DND-41 (cell line): Measurements from ENCODE around the gene PWWP2B.

Experiments used
- ATAC-seq: fragments of 200-7000 bp; cut with Tn5 transposase; 3 replicates; pipeline ENCODE4 v1.9.1; 2021; ENCODE audit warnings: low read depth; ENCODE audit not compliant: insufficient read depth
- DNase-seq: peaks from one replicate; pipeline ENCODE4 v3.0.0-alpha.2; 2020
- H2AFZ ChIP-seq: 2 replicates; pipeline ENCODE4 v1.6.0; 2012; ENCODE audit warnings: low read depth, low read length
- H3K27ac ChIP-seq: 2 replicates; pipeline ENCODE4 v1.5.1; 2012; ENCODE audit warnings: low read length, inconsistent platforms
- H3K27me3 ChIP-seq: fragments of 200-600 bp; sonication (generic); 2 replicates; pipeline ENCODE4 v1.6.0; 2012; ENCODE audit warnings: low read length, mild to moderate bottlenecking, inconsistent platforms; ENCODE audit not compliant: insufficient read depth, poor library complexity
- H3K36me3 ChIP-seq: 2 replicates; pipeline ENCODE4 v1.5.1; 2012; ENCODE audit warnings: low read length, inconsistent platforms; ENCODE audit not compliant: insufficient read depth
- H3K4me1 ChIP-seq: 2 replicates; pipeline ENCODE4 v1.5.1; 2012; ENCODE audit warnings: mild to moderate bottlenecking, low read length; ENCODE audit not compliant: insufficient read depth
- H3K4me2 ChIP-seq: 2 replicates; pipeline ENCODE4 v1.6.0; 2012; ENCODE audit warnings: mild to moderate bottlenecking, moderate library complexity, low read length, inconsistent platforms; ENCODE audit not compliant: insufficient read depth
- H3K4me3 ChIP-seq, 2 experiments: fragments of 200-600 bp in 1 of 2; shearing (Covaris generic) in 1 of 2; 2 replicates each; pipeline ENCODE4 v1.5.1; 2012 to 2016; ENCODE audit warnings: inconsistent platforms in 2 of 2, low read length in 2 of 2, mild to moderate bottlenecking in 2 of 2, low read depth in 1 of 2, moderate library complexity in 1 of 2
- H3K79me2 ChIP-seq: 2 replicates; pipeline ENCODE4 v1.6.0; 2012; ENCODE audit warnings: low read length, inconsistent platforms; ENCODE audit not compliant: insufficient read depth
- H3K9ac ChIP-seq: 2 replicates; pipeline ENCODE4 v1.6.0; 2012; ENCODE audit warnings: low read depth, mild to moderate bottlenecking, inconsistent platforms, low read length, moderate library complexity
- H3K9me3 ChIP-seq: 2 replicates; pipeline ENCODE4 v1.5.1; 2012; ENCODE audit warnings: low read length, moderate library complexity, mild to moderate bottlenecking, inconsistent platforms; ENCODE audit not compliant: insufficient read depth, severe bottlenecking
- H4K20me1 ChIP-seq: 2 replicates; pipeline ENCODE4 v1.6.0; 2012; ENCODE audit warnings: low read length; ENCODE audit not compliant: insufficient read depth
- EZH2 ChIP-seq: IDR thresholded peaks from 3 replicates; pipeline ENCODE4 v1.6.1; 2012; ENCODE audit warnings: borderline replicate concordance, low read depth, mild to moderate bottlenecking, moderate library complexity, low read length, inconsistent platforms; ENCODE audit not compliant: severe bottlenecking
- TF ChIP-seq, protein P1 (sequence below): IDR thresholded peaks from 2 replicates; pipeline ENCODE4 v1.5.1; 2012; ENCODE audit warnings: borderline replicate concordance, low read length, moderate library complexity, mild to moderate bottlenecking; ENCODE audit not compliant: poor library complexity, severe bottlenecking; ENCODE audit errors: extremely low read depth

The PWWP2B gene

DNA sequence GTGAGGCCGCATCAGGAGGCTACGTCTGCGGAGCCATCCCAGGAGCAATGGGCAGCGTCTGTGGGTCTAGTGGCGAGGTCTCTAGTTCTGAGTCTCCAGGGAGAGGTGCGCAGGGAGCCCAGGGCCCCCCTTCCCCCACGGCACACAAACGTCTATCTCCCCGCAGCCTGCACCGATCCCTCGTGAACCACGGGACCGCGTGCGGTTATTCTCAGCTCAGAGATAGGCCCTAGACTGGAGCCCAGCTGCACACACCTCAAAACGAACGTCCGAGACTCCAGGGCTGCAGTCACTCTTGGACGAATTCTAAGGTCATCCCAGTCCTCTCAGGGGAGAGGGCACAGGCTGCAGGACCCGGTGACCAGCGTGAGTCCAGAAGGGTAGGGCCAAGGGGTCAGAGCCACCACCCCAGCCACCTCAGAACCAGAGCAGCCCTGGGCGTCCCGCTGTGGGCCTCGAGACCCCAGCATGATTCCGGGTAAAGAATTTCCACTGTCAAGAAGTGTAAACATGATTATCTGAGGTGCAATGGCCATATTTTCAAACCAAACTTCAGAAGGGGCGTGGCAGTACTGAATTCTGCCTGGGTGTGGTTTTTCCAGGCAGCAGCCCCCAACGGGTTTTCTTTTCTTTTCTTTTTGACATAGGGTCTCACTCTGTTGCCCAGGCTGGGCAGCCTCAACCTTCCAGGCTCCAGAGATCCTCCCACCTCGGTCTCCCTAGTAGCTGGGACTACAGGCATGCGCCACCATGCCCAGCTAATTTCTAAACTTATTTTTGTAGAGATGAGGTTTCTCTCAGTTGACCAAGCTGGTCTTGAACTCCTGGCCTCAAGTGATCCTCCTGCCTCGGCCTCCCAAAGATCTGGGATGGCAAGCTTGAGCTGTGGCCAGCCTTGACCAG is 57.5 kb downstream of the PWWP2B start:
- no peak for DNase-seq

DNA sequence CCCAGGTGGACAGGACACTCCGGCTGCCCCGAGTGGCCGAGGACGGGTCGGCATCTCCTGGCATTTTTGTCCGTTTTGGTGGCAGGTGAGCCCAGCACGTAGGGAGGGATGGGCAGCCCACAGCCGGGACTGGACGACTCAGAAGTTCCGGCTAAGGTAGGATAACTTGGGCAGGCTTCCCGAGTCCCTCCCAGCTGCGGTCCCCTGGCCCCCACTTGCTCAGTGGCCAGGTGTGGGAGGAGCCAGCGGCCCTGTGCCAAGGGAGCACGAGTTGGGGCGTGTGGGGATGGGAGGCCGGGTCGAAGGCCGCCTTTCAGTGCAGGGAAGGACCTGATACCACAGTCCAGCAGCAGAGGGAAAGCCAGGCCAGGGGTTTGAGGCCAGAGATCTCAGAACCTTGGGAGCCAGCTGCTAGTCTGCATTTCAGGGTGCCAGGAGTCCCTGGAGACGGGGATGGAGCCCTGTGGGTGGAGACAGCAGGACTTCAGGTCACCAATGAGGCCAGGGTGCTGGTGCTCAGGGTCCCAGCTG is 58.5 kb downstream of the PWWP2B start:
- H3K4me3 ChIP-seq: no peak overlapping the region
- peaks cover 14% of the 10 kb centered on the region for H3K4me1 ChIP-seq
- no peaks in the 10 kb centered on the region for H3K9me3 ChIP-seq
- peaks cover 16% of the 10 kb centered on the region for H4K20me1 ChIP-seq
- ATAC-seq: no peak
- no peak overlapping the region for H3K9ac ChIP-seq
- no peak overlapping the region for H2AFZ ChIP-seq
- DNase-seq: no peak
- H3K36me3 ChIP-seq: no peaks in the 10 kb centered on the region
- no peak overlapping the region for H3K4me2 ChIP-seq
- H3K79me2 ChIP-seq: no peaks in the 10 kb centered on the region
- H3K27ac ChIP-seq: no peak overlapping the region
- no peaks in the 10 kb centered on the region for H3K27me3 ChIP-seq
- TF ChIP-seq, protein P1, sequence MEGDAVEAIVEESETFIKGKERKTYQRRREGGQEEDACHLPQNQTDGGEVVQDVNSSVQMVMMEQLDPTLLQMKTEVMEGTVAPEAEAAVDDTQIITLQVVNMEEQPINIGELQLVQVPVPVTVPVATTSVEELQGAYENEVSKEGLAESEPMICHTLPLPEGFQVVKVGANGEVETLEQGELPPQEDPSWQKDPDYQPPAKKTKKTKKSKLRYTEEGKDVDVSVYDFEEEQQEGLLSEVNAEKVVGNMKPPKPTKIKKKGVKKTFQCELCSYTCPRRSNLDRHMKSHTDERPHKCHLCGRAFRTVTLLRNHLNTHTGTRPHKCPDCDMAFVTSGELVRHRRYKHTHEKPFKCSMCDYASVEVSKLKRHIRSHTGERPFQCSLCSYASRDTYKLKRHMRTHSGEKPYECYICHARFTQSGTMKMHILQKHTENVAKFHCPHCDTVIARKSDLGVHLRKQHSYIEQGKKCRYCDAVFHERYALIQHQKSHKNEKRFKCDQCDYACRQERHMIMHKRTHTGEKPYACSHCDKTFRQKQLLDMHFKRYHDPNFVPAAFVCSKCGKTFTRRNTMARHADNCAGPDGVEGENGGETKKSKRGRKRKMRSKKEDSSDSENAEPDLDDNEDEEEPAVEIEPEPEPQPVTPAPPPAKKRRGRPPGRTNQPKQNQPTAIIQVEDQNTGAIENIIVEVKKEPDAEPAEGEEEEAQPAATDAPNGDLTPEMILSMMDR: no peak
- TF ChIP-seq EZH2: no peak

More for the DNA sequence above, 57.5 kb downstream of the PWWP2B start:
- H3K36me3 ChIP-seq: no peaks in the 10 kb centered on the region
- H3K4me3 ChIP-seq: no peak overlapping the region
- ATAC-seq: no peak
- no peak overlapping the region for H3K27ac ChIP-seq
- H3K9ac ChIP-seq: no peak overlapping the region
- no peak overlapping the region for H3K4me2 ChIP-seq
- no peaks in the 10 kb centered on the region for H3K27me3 ChIP-seq
- no peaks in the 10 kb centered on the region for H3K9me3 ChIP-seq
- H3K79me2 ChIP-seq: no peaks in the 10 kb centered on the region
- H2AFZ ChIP-seq: no peak overlapping the region
- TF ChIP-seq, protein P1: no peak
- TF ChIP-seq EZH2: no peak
- H3K4me1 ChIP-seq: peaks cover 14% of the 10 kb centered on the region
- H4K20me1 ChIP-seq: peaks cover 17% of the 10 kb centered on the region

DNA sequence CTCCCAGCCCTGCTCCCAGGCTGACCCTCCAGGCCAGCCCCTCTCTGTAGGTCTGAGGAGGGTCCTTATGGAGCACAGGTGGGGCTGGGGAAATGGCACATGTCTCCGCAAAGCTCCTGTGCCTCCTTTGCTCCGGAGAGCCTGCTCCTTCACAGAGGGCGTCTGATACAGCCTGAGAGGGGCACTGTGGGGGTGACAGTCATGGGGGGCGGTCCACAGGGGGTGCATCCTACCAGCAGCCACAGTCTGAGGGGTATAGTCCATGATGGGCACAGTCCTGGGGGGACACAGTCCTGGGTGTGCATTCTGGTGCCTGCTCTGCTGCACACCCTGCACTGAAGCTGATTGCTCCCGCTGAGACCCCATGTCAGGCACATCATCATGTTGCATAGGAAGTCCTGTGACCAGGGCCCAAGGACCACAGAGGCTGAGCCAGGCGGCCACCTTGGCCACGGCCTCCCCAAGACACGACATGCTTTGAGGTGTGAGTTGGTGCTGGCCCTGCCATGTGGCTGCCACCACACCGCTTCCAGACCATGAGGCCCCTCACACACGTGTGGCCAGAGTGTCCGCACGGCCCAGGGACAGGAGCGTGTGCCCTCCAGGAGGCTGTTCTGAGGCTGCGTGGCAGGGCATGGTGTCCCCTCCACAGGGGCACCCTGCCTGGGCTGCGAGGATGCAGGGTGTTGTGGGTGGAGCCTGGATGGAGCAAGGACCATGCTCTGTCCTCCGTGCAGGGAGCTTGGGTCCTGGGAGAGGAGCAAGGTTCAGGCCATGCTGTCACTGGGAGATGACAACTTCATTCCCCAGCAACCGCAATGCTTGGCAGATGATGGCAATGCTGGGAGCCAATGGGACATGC is 59.2 kb downstream of the PWWP2B start:
- H2AFZ ChIP-seq: no peak overlapping the region
- no peaks in the 10 kb centered on the region for H3K79me2 ChIP-seq
- no peak for DNase-seq
- no peak overlapping the region for H3K9ac ChIP-seq
- no peak for ATAC-seq
- H3K27me3 ChIP-seq: no peaks in the 10 kb centered on the region
- no peak overlapping the region for H3K4me2 ChIP-seq
- no peak overlapping the region for H3K27ac ChIP-seq
- no peaks in the 10 kb centered on the region for H3K36me3 ChIP-seq
- TF ChIP-seq, protein P1: no peak
- no peak for TF ChIP-seq EZH2
- no peak overlapping the region for H3K4me3 ChIP-seq
- H3K9me3 ChIP-seq: no peaks in the 10 kb centered on the region
- peaks cover 16% of the 10 kb centered on the region for H4K20me1 ChIP-seq
- H3K4me1 ChIP-seq: peaks cover 14% of the 10 kb centered on the region
